GM19238 (cell line): ENCODE measurements around the gene NCLN.

Experiments
- DNase-seq: peaks from one replicate; pipeline ENCODE4 v3.0.0; 2011; ENCODE audit warnings: low spot score; ENCODE audit not compliant: insufficient read length

The NCLN gene

GRCh38 chr19:3253270-3253669 lies 67.5 kb downstream of the NCLN start:
- no peak for DNase-seq

GRCh38 chr19:3254520-3254919 lies 68.8 kb downstream of the NCLN start:
- no peak for DNase-seq

- DNase-seq: no peak
Observed at GRCh38 chr19:3257071-3257470, 71.3 kb downstream of the NCLN start.
